Left forelimb (tissue), 1 donor: ENCODE data around the gene ST3GAL3.

ENCODE experiments used
- DNase-seq: peaks from one replicate; pipeline ENCODE4 v3.0.0-alpha.2; 2018; ENCODE audit warnings: low spot score

Gene ST3GAL3

GRCh38 chr1:43913666-43914360 is 206.5 kb downstream of the ST3GAL3 start:
- DNase-seq = no peak

GRCh38 chr1:43914576-43915525 is 207.5 kb downstream of the ST3GAL3 start:
- DNase-seq = no peak

- DNase-seq = no peak
Observed at GRCh38 chr1:43919906-43920305, 212.6 kb downstream of the ST3GAL3 start.

GRCh38 chr1:43921022-43921421 is 213.7 kb downstream of the ST3GAL3 start:
- no peak for DNase-seq

GRCh38 chr1:43924516-43924915 is 217.2 kb downstream of the ST3GAL3 start:
- no peak for DNase-seq

- DNase-seq = no peak
Observed at GRCh38 chr1:43925846-43926245, 218.5 kb downstream of the ST3GAL3 start.

GRCh38 chr1:43930168-43930948 is 223.0 kb downstream of the ST3GAL3 start:
- DNase-seq = no peak

- DNase-seq = no peak
Observed at GRCh38 chr1:43930949-43931275, 223.6 kb downstream of the ST3GAL3 start.

- no peak for DNase-seq
Observed at GRCh38 chr1:43931711-43932660, 224.7 kb downstream of the ST3GAL3 start.

GRCh38 chr1:43932786-43933385 is 225.6 kb downstream of the ST3GAL3 start:
- no peak for DNase-seq

- no peak for DNase-seq
Observed at GRCh38 chr1:43933386-43934100, 226.2 kb downstream of the ST3GAL3 start, which contains the start of gene ARTN. Gene ARTN, plus strand, starts transcription at chr1:43933801. Its CDS starts 1,856 bp downstream, at chr1:43935657.

GRCh38 chr1:43934101-43934985 is 227.0 kb downstream of the ST3GAL3 start:
- peak; percentile 82 for DNase-seq

- no peak for DNase-seq
Observed at GRCh38 chr1:43934986-43935324, 227.6 kb downstream of the ST3GAL3 start.

GRCh38 chr1:43935711-43936427 is 228.5 kb downstream of the ST3GAL3 start:
- no peak for DNase-seq

- no peak for DNase-seq
Observed at GRCh38 chr1:43936431-43937151, 229.3 kb downstream of the ST3GAL3 start.

- DNase-seq = no peak
Observed at GRCh38 chr1:43937179-43937865, 230.0 kb downstream of the ST3GAL3 start.

- DNase-seq = no peak
Observed at GRCh38 chr1:43938383-43938782, 231.0 kb downstream of the ST3GAL3 start.
